Middle frontal gyrus (tissue), 1 donor: ENCODE measurements around the gene SLC35F5.
"Not testable (repeated sequence)": the region's sequence is repeated elsewhere in the genome, so short reads cannot be mapped to it uniquely, and the experiment has no call there.

Source experiments
- DNase-seq: peaks from one replicate; pipeline ENCODE4 v3.0.0-alpha.2; 2015; ENCODE audit warnings: low spot score; ENCODE audit errors: extremely low spot score

The SLC35F5 gene

GRCh38 chr2:113756355-113757137 is at the start of gene SLC35F5:
TSS of gene SLC35F5 (minus strand) at chr2:113756642. CDS start at chr2:113756409, 233 bp downstream.
- peak; percentile 75 for DNase-seq

GRCh38 chr2:113799375-113799774 is 42.9 kb upstream of the SLC35F5 start:
- no peak for DNase-seq

GRCh38 chr2:113797237-113797636 is 40.8 kb upstream of the SLC35F5 start:
- DNase-seq: no peak

- DNase-seq: no peak
Measured at GRCh38 chr2:113796592-113797175, 40.2 kb upstream of the SLC35F5 start.

GRCh38 chr2:113795405-113795920 is 39.0 kb upstream of the SLC35F5 start:
- no peak for DNase-seq

- no peak for DNase-seq
Measured at GRCh38 chr2:113791697-113792590, 35.5 kb upstream of the SLC35F5 start.

- no peak for DNase-seq
Measured at GRCh38 chr2:113784823-113785744, 28.6 kb upstream of the SLC35F5 start.

- DNase-seq: no peak
Measured at GRCh38 chr2:113780472-113780871, 24.0 kb upstream of the SLC35F5 start.

- DNase-seq: no peak
Measured at GRCh38 chr2:113777371-113777770, 20.9 kb upstream of the SLC35F5 start.

GRCh38 chr2:113776949-113777348 is 20.5 kb upstream of the SLC35F5 start:
- DNase-seq: no peak

- DNase-seq: not testable (repeated sequence)
Measured at GRCh38 chr2:113774616-113775015, 18.2 kb upstream of the SLC35F5 start.

- no peak for DNase-seq
Measured at GRCh38 chr2:113770929-113771328, 14.5 kb upstream of the SLC35F5 start.

GRCh38 chr2:113769555-113769954 is 13.1 kb upstream of the SLC35F5 start:
- no peak for DNase-seq

GRCh38 chr2:113768770-113769169 is 12.3 kb upstream of the SLC35F5 start:
- DNase-seq: no peak

- no peak for DNase-seq
Measured at GRCh38 chr2:113767811-113768460, 11.5 kb upstream of the SLC35F5 start.

- no peak for DNase-seq
Measured at GRCh38 chr2:113765276-113765675, 8.8 kb upstream of the SLC35F5 start.

- no peak for DNase-seq
Measured at GRCh38 chr2:113762377-113763118, 6.1 kb upstream of the SLC35F5 start.

GRCh38 chr2:113760400-113760799 is 4.0 kb upstream of the SLC35F5 start:
- no peak for DNase-seq

GRCh38 chr2:113757138-113757657 is 756 bp upstream of the SLC35F5 start:
- DNase-seq: no peak
